Muscle of back (tissue), 11 donors: Measurements from ENCODE around the gene SPRN. TPM values are rescaled to one million over a fixed set of nuclear protein-coding genes. Genes with fewer than 3 reads are reported as not detected.
"Not testable (repeated sequence)": the region's sequence is repeated elsewhere in the genome, so short reads cannot be mapped to it uniquely, and the experiment has no call there.

Source experiments
- DNase-seq, 3 donors: peaks; one replicate each; pipeline versions ENCODE4 v3.0.0 to v3.0.0-alpha.2; 2013
- polyA plus RNA-seq, 10 donors: library from polyadenylated mRNA; unstranded; fragments of 120-200 nt; gene quantifications; one replicate each; pipeline ENCODE4 v1.2.1, GENCODE V29; 2013; ENCODE audit not compliant: insufficient read length in 10 of 10

SPRN gene
- polyA plus RNA-seq, 10 donors = 2.7 to 3.7 (median 3.1) TPM

DNA sequence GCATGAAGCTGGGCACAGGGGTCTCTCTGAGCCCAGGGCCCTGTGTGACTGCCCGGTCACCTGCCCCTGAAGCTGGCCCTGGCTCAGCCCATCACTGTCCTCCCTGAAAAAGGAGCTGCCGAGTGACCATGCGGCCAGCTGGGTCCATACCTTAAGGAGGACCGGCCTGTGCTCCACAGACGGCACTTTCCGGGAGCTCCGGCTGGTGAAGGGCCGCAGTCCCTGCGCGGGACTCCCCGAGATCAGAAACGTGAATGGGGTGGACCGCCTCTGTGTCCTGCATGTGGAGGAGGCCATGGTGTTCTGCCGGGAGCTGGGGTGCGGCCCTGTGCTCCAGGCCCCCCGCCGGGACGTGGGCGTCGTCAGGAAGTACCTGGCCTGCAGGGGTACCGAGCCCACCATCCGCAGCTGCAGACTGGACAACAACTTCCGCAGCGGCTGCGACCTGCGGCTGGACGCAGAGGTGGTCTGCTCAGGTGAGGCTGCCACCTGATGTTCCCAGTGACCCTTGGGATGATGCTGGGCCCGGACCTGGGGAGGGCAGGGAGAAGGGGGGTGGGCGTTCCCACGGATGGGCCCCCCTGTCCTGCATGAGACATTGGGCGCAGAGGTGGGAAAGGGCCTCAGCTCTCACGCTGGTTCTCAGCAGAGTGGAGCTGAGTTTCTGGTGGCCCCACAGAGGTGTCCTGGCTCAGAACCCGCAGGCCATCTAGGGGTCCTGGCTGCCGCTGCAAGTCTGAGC lies 32.8 kb upstream of the SPRN start:
- no peak for DNase-seq

DNA sequence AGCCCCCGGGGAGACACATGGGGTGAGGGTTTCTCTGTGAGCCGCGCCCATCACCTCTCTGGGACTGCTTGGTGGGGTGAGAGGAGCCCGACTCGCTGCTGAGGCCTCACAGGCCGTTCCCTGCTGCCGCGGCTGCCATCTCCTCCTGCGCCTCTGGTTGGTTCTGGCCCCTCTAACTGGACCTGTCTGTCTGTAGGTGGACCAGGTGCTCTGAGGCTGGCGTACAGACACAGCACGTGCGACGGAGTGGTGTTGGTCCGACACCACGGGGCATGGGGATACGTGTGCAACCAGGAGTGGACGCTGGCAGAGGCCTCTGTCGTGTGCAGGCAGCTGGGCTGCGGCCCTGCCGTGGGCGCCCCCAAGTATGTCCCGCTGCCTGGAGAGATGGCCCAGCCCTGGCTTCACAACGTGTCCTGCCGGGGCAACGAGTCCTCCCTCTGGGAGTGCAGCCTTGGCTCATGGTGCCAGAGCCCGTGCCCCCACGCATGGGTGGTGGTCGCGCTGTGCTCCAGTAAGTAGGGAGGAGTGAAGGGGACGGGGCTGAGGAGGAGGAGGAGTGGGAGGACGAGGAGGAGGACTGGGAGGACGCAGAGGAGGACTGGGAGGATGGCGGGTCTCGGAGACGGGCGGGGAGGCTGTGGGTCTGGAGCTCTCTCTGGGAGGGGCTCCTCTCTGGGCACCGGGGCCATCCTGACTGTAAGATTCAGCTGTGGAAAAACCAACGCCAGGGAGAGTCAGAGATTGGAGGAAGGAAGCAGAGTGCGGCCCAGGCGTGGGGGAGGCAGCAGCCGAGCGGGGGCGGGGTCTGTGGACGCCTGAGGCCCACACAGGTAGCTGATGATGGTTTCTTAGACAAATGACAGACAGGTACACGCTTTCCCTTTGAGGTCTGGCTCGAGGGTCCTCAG lies 31.9 kb upstream of the SPRN start:
- no peak for DNase-seq

DNA sequence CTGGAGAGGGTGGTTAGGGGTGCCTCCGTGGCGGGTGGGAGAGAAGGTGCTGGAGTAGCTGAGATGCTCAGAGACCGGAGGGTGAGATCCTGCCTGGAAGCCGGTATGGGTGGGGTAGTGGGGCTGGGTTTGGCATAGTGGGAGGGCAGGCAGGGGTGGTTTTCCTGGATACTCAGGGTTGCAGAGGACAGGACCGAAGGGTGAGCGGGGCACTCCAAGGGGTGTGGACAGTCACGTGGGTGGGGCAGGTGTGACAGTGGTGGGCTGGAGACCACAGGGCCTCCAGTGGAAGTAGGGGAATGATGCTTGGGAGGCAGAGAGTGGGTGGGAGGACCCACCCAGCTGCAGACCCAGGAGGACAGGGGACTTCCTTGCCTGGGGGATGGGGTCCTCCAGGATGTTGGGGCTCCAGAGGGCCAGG lies 31.2 kb upstream of the SPRN start:
- no peak for DNase-seq

DNA sequence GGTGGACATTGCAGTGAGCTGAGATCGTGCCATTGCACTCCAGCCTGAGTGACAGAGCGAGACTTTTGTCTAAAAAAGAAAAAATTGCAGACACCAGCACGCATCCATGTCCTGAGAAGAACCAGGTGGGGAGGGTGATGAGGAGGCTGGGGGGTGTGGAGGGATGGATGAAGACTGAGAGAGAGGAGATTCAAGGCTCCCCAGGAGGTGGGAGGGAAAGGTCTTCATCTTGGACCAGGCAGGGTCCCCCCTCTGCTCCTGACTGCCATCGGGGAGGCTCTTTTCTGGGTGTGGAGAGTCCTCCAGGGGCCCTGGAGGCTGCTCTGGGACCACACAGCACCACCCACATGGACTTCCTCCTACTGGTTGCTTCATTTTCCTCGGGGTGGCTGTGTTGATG lies 30.8 kb upstream of the SPRN start:
- no peak for DNase-seq

DNA sequence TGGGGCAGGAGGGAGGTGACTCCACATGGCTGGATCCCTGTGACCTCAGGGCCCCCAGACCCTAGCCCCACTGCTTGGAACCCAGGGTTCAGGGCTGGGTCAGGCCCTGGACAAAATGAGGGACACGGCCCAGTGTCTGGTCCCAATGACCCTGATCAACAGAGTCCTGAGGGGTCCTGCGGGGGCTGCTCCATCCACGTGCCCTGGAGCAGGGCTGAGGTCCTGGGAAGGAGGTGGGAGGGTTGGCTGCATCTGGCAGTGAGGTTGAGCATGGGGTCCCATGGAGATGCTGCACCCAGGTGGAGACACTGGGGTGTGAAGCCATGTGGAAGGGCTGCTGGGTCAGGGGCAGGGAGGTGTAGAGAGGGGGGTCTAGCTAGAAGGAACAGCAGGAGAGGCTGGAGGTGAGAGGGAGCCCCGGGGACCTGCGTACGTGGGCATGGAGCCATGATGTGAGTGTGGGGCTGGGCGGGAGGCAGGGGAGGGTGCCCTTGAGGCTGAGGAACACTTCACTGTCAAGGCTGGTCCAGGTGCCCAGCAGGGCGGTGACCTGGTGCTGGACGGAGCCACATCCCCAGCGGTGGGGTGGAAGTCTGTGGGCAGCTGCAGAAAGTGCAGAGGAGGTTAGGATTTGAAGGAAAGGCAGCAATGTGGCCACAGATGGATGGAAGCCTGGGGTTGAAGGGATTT lies 29.9 kb upstream of the SPRN start:
- no peak for DNase-seq

DNA sequence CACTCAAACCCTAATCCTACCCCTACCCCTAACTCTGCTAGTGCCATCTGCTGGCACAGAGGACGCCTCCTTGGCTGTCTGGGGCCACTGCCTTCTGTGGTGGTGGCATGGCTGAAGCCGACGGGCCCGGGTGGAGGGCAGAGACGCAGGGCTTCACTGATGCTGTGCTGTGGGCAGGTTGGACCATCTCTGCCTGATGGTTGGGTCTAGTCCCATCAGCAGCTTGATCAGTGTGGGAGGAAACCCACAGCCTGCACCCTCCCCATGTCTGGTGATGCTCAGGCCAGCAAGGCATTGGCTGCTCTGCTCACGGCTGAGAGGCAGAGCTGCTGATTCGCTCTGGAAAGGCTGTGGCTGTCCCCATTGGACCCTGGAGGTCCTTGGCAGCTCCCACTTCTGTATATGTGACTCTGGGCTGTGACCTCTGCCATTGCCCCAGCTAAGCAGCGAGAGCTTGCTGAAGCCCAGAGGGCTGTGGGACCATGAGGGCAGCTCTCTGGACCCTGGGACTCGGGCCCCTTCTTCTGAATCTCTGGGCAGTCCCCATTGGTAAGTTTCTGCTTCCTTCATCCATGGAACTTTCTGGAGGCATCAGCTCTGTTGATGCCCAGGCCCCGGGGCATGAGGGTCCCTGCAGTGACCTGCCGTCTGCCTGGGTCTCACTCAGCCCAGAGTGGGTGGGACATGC lies 29.2 kb upstream of the SPRN start, which contains the start of gene SCART1:
Gene SCART1 (plus strand): TSS at position 430 of the 688 bp plus-strand sequence. CDS start 53 bp downstream, at position 483.
- DNase-seq = no peak

DNA sequence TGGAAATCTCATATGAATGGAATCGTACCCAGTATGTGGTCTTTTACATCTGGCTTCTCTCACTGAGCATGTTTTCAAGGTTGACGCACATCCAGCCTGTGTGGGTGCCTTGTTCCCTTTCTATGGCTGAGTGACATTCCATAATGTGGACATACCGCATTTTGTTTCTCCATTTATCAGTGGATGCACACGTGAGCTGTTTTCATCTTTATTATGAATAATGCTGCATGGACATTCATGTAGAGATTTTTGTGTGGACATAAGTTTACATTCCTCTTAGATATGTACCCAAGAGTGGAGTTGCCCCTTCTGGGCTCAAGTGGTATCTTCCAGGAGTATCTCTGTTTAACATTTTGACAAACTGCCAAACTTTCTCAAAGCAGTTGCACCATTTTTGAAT lies 28.0 kb upstream of the SPRN start:
- DNase-seq = no peak

DNA sequence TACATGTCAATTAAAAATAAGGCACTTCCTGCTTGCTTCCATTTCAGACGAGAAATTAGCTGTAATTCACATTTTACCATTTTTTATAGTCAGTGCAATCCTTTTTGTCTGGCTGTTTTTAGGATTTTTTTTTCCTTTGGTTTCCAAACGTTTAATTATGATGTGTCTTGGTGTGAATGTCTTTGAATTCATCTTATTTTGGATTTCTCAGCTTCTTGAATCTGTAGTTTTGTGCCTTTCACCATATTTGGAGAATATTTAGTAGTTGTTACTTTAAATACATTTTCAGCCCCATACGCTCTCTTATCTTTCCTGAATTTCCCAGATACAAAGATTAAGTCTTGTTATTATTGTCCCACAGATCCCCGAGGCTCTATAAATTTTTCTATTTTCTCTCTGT lies 26.9 kb upstream of the SPRN start:
- DNase-seq = no peak

DNA sequence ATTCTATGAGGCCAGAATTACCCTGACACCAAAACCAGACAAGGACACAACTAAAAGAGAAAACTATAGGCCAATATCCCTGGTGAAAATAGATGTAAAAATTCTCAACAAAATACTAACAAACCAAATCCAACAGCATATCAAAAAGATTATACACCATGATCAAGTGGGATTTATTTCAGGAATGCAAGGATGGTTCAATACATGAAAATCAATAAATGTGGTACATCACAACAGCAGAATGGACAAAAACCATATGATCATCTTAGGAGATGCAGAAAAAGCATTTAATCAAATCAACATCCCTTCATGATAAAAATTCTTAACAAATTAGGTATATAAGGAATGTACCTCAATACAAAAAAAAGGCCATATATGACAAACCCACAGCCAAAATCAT lies 23.7 kb upstream of the SPRN start:
- no peak for DNase-seq

DNA sequence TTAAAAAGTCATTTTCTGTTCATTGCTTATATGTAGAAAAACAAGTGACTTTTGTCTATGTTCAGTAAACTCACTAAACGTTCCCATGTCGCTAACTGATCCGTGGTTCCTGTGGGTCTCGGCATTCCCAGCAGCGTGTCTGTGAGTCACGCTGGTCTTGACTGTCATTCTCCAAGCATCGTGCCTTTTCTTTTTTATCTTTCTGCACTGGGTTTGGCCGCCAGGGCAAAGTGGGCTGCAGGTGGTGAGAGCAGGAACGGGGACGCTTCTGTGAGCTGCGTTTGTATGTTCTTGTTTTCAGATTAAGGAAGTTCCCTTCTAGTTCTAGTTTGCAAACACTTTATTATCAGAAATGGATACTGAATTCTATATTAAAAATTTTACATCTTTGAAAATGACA lies 22.6 kb upstream of the SPRN start:
- no peak for DNase-seq

DNA sequence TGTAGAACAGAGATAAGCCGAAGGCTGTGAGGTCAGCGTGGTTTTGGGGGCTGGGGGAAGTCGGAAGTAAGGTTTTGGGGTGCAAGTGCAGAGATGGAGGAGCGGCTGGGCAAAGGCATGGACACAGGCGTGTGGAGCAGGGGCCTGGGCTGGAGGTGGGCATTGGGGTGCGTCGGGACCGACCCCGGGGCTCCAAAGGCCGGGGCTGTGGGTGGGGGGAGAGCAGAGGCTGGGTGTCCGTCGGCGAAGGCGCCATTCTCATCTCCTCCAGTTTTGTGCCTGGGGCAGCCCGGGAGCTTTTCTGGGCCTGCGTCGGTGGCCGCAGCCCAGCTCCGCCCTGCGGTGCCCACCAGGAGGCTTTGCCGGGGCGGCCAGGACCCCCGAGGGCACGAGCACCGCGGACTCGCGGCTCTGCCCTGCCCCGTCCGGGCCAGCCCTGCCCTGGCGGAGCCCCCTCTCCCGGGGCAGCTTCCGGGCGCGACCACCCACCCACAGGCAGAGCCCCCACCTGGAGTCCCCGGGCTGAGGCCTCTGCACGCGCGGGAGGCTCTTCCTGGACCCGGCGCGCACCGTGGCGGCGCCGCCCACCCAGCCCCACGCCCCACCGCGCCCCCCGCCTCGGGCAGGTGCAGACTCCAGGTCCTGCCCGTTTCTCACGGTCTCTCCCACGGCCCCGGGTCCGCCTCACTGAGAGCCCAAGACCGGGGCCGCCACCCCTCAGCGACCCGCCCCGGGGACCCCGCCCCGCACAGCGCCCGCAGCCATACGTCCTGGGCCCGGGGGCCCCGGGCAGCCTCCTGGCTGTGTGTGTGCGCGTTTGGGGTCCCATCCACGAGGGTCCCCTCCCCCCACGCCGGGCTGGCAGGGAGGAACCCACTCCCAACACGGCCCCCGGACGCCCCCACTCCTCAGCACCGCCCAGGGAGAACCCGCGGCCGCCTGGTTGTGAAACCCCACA lies 21.6 kb upstream of the SPRN start:
- DNase-seq = no peak

DNA sequence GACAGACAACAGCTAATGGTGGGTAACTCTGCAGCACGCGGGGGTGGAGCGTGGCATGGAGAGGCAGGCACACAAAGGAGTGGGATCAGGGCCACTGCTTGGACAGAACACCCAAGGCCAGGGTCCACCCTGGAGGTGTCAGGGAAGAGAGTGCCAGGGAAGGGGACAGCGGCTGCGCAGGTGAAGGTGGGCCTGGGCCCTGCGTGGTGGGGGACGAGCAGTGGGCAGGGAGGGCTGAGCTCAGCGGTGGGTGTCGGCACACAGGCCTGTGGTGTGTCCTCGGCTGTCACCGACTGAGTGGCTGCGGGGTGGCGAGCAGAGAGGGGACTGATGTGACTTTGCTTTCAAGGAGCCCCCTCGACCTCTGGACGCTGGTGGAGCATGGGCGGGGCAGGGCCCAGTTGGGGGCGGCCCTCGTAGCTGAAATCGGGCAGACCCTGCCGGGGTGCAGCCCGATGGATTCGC lies 20.9 kb upstream of the SPRN start:
- no peak for DNase-seq

DNA sequence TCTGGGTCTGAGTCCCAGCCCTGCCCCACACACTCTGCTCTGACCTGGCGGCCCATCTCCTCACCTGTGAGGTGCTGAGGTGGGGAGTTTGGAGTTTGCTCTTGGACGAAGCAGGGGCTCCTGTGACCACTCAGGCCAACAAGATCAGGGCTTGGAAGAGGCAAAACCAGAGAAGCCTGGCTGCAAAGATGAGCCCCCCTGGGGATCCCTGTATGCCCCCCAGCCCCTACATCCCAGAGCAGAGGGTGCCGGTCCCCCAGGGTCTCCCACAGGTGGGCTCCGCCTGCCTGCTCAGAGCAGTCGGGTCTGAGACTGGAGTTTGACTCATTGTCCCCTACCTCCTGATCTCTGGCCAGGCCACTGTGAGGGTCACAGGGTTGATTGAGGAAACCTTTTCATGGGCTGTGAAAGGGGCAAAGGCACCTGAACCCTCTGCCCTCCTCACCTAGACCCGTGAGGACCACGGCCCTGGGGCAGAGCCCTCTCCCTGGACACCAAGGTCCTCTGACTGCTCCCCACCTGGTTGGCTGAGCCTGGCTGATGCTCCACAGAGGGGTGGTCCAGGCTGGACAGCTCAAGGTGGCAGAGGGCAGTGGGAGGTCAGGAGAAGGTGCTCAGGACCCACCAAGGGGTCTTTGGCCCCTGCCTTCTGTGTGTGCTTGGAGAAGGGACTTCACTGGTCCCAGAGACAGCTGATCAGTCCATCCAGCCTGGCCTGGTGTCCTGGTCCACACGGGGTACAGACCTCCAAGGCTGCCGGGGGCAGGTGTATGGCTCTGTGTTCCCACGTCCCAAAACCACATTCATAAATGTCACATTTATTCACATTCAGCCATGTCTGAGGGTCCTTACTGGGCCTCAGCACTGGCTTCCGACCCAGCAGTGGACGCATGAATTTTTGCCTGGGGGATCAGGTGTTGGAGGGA lies 20.2 kb upstream of the SPRN start:
- no peak for DNase-seq

DNA sequence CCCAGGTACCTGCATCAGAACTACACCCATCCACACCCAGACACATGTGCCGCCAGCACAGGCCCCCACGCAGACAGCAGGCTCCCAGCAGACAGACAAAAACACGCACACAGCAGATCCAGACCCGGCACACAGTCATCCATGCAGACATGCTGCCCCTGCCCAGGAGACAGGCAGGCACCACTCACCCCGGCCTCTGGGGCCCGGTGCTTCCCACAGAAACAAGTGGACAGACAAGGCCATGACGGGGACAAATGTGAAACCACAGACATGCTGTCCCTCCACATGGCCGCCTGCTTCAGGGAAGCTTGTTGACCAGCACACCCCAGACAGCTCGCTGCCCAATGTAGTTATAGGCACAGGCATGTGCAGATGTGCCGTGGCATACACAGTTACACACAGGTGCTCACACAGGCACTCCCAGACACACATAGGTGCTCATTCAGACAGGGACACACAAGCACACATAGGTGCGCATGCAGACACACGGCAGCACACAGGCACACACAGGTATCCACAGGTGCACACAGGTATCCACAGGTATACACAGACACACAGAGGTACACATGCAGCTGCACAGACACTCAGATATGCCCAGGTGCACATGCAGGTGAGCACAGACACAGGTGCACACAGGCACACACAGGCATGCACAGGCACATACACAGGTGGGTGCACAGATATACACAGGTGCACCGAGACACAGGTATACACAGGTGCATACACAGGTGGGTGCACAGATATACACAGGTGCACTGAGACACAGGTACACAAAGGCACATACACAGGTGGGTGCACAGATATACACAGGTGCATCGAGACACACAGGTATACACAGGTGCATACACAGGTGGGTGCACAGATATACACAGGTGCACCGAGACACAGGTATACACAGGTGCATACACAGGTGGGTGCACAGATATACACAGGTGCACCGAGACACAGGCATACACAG lies 18.8 kb upstream of the SPRN start:
- no peak for DNase-seq

DNA sequence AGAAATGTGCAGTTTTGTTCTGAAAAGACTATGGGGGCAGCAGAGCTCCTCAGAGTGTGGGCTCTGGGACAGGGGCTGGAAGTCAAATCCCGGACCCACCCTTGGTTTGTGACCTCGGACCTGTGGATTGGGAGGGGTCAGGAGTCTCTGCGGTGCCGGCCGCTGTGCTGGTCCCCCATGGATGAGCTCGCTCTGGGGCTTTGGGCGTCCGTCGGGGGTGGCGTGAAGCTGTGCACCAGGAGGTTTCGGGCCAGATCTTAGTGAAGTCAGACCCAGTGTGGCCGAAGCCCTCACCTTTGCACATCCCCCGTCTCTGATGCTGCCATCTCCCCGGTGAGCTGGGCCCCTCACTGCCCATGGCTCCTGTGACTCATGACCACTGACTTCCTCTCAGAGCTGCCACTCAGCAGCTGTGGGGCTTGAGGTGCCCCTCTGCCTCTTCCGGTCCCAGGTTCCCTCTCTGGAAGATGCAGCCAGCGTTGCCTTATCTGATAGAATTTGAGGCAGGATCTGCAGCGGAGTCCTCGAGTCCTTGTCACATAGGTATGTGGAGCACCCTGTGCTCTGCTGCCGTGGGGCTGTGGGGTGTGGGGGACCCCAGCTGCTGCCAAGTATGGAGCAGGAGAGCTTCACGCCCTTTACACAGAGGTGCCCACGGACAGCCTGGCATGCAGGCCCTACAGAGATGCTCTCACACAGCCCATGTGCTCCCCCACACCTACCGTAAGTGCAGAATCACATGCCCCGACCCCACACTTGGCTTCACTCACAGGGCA lies 18.0 kb upstream of the SPRN start:
- DNase-seq = no peak

DNA sequence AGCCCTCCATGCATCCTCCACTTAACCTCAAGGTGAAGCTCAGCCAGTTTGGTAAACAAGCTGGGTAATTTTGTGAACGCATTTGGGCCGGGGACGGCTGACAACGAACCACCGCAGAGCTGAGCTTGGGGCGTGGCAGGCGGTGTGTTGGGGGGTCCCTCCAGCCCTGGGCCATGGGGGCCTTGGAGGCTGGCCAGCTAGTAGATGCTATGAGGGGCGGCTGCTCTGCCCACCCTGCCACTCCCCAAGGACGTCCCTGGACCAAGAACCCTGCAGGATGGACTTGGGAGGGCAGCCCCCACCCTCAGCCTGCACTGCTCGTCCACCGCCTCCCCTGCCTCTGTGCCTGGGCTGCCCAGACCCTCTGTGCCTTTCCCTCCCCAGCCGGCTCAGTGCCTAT lies 17.4 kb upstream of the SPRN start:
- DNase-seq = no peak

DNA sequence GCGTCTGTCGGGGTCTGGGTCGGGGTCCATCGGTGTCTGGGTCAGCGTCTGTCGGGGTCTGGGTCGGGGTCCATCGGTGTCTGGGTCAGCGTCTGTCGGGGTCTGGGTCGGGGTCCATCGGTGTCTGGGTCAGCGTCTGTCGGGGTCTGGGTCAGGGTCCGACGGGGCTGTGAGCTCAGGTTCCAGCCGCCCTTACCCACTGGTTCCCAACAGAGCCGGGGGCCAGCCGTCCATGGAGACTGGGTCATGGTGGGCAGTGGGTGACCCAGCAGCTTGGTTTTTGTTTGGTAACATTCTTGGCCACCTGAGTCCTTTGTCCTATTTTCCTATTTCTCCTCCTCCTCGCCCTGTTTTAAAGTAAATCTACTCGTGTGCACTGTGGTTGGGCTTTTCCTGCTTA lies 16.9 kb upstream of the SPRN start:
- DNase-seq = not testable (repeated sequence)
